Glutamatergic neuron (in vitro differentiated cells): ENCODE results near the gene CCHCR1. TPM values are rescaled to one million over a fixed set of nuclear protein-coding genes. Genes with fewer than 3 reads are reported as not detected.

Experiments used
- DNase-seq: peaks from one replicate; pipeline ENCODE4 v3.0.0; 2022
- H3K27ac Mint-ChIP-seq: one replicate; pipeline ENCODE4 v1.8.0; 2020; ENCODE audit warnings: mild to moderate bottlenecking, mixed read lengths, inconsistent platforms; ENCODE audit not compliant: unreplicated experiment
- H3K27me3 Mint-ChIP-seq: one replicate; pipeline ENCODE4 v1.8.0; 2020; ENCODE audit warnings: mild to moderate bottlenecking, moderate library complexity, mixed read lengths, inconsistent platforms; ENCODE audit not compliant: unreplicated experiment
- H3K36me3 Mint-ChIP-seq: one replicate; pipeline ENCODE4 v1.8.0; 2020; ENCODE audit warnings: mild to moderate bottlenecking, mixed read lengths, inconsistent platforms; ENCODE audit not compliant: unreplicated experiment
- H3K4me1 Mint-ChIP-seq: one replicate; pipeline ENCODE4 v1.8.0; 2020; ENCODE audit warnings: mild to moderate bottlenecking, low read depth, mixed read lengths, inconsistent platforms; ENCODE audit not compliant: unreplicated experiment
- H3K4me3 Mint-ChIP-seq: one replicate; pipeline ENCODE4 v1.8.0; 2020; ENCODE audit warnings: mild to moderate bottlenecking, mixed read lengths, inconsistent platforms; ENCODE audit not compliant: unreplicated experiment
- H3K9me3 Mint-ChIP-seq: one replicate; pipeline ENCODE4 v1.8.0; 2020; ENCODE audit warnings: mild to moderate bottlenecking, moderate library complexity, mixed read lengths, inconsistent platforms; ENCODE audit not compliant: unreplicated experiment
- total RNA-seq: library from RNA; stranded (reverse); fragmentation: NEBNext Ultra II Directional; extraction: Animal tissue kit (Norgen Biotek cat#: 25700); gene quantifications from one replicate; pipeline ENCODE4 v1.2.1, GENCODE V29; 2021; ENCODE audit not compliant: unreplicated experiment
- TF ChIP-seq, protein P1 (sequence below): fragments of 200-600 bp; sonication (generic); IDR thresholded peaks from one replicate; pipeline ENCODE4 v1.5.0; 2021; ENCODE audit not compliant: partially characterized antibody, unreplicated experiment

CCHCR1 gene
- total RNA-seq, 1 donor from 2014 or later, result 28.7 TPM

DNA sequence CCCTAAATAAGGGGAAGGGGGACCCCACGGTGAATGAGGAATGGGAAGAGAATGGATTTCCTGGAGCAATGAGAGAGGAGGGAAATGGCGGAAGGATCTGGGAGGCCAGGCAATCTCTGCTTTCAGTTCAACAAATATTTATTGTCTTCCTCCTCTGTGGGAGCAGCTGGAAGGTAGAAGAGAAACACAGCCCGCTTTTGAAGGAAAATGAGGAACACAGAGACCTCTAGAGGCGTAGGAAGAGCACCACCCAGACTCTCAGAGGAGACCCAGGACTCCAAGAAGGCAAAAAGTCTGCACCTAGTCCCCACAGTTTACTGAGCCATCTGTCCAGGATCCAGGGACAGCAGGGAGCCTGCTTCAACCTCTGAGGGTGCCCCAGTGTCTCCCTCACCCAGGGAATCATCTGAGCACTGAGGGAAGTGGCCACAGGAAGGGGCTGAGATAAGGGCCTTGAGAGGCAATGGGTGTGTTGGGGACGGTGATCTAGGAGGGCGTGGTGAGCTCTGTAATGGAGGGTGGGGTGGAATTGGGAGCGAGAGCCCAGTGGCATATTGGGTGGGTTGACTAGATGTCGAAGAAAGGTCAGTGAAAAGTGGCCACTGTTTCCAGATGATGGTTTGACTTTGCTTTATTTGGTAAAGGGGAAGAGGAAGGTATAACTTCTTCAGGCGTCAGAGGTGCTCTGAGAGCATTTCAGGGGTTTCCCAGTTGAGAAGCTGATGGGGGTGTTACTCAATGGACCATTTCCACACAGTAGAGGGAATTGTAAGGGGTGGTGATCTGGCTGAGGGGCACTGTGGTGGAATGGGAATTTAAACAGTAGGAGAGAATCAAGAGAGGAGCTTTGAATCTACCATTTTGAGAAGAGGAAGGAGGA is 42.4 kb downstream of the CCHCR1 start:
- Mint-ChIP-seq H3K9me3 (peaks cover 2% of the 10 kb centered on the region), H3K4me3 (no peak overlapping the region)

DNA sequence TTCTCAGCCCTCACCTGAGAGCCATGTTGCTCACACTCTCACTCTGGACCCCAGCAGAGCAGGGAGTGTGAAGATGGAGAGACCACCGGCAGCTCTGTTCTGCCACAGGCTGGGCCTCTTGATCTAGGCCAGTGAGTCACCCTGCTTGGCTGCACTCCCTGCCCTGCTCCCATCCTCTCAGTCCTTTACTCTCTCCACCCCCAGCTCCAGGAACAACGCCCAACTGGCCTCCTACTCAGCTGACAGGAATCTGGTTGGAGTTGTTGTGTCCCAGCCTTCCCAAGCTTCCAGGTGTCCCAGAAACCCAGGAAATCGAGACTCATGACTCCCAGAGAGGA is 43.1 kb downstream of the CCHCR1 start, which contains the start of gene PSORS1C1:
Gene PSORS1C1, plus strand, starts transcription at position 260 of the 338 bp plus-strand sequence. CDS start 14,833 bp downstream, outside the sequence.
- Mint-ChIP-seq H3K27ac (no peak within 1 kb of the TSS), H3K4me1 (no peaks in the 10 kb centered on the region), H3K27me3 (peaks cover 6% of the 10 kb centered on the region), H3K36me3 (no peaks in the 10 kb centered on the region), H3K4me3 (no peak within 1 kb of the TSS), H3K9me3 (peaks cover 2% of the 10 kb centered on the region)
- TF ChIP-seq, protein P1, sequence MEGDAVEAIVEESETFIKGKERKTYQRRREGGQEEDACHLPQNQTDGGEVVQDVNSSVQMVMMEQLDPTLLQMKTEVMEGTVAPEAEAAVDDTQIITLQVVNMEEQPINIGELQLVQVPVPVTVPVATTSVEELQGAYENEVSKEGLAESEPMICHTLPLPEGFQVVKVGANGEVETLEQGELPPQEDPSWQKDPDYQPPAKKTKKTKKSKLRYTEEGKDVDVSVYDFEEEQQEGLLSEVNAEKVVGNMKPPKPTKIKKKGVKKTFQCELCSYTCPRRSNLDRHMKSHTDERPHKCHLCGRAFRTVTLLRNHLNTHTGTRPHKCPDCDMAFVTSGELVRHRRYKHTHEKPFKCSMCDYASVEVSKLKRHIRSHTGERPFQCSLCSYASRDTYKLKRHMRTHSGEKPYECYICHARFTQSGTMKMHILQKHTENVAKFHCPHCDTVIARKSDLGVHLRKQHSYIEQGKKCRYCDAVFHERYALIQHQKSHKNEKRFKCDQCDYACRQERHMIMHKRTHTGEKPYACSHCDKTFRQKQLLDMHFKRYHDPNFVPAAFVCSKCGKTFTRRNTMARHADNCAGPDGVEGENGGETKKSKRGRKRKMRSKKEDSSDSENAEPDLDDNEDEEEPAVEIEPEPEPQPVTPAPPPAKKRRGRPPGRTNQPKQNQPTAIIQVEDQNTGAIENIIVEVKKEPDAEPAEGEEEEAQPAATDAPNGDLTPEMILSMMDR, result no peak
- DNase-seq, result no peak

More for the DNA sequence above, 42.4 kb downstream of the CCHCR1 start:
- Mint-ChIP-seq H3K27me3 (peaks cover 6% of the 10 kb centered on the region), H3K36me3 (no peaks in the 10 kb centered on the region), H3K27ac (no peak overlapping the region), H3K4me1 (no peaks in the 10 kb centered on the region)
- DNase-seq, result no peak
- TF ChIP-seq, protein P1, result no peak

DNA sequence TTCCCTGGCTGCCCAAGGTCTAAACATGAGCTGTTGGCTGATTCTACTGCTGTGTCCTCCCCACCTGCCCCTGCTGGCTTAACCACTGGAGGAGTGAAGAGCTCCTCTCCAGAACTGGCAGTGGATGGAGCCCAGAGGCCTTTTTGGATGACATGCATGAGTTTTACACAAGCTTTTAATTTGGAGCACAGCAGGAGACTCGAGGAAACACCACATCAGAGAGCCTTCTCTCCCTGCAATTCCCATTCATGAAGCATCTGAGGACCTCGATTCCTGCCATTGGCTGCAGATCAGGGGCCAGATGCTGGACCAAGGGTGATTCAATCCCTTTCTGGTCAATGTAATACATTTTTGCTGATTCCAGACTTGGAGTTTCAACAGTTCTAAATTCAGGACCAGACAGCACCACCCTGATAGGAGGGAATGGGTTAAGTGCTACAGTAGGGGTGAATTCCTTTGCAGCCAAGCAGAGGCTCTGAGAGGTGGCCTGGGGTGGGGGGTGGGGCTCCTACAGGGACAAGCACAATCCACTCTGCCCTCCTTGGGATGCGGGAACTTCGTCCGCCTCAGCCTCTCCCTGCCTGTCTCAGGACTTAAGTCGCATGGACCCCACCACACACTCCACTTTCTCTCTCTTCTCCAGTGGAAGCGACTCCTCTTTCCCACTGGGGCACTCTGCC is 43.6 kb downstream of the CCHCR1 start:
- no peak for DNase-seq
- Mint-ChIP-seq H3K36me3 (no peaks in the 10 kb centered on the region), H3K27ac (no peak overlapping the region)

DNA sequence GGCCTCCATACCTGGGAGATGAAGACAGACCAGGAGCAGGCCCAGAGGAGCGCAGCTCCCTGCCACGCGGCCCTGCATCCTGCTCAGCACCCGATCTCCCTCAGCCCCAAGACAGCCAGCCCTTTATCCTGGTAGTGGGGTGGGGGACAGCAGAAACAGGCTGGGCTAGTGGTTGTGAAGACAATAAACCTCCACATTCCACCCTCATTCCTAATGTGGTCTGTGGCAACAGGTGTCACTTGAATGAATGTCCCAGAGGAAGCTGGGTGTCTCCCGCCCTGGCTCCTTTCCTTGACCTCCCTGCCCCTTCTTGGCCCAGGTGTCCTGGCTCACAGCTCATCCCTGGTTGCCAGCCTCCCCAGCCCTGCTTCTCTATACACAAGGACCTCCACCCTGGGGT is 45.1 kb downstream of the CCHCR1 start, which contains the start of gene C6orf15:
Gene C6orf15, minus strand, starts transcription at position 98 of the 400 bp plus-strand sequence. Its CDS starts 20 bp downstream, at position 78.
- Mint-ChIP-seq H3K4me1 (no peaks in the 10 kb centered on the region), H3K27ac (no peak within 1 kb of the TSS), H3K36me3 (no peaks in the 10 kb centered on the region), H3K9me3 (no peaks in the 10 kb centered on the region), H3K27me3 (peaks cover 7% of the 10 kb centered on the region), H3K4me3 (no peak within 1 kb of the TSS)
- TF ChIP-seq, protein P1, result no peak
- DNase-seq, result no peak

More for the DNA sequence above, 43.6 kb downstream of the CCHCR1 start:
- H3K4me1 Mint-ChIP-seq, result no peaks in the 10 kb centered on the region
- H3K27me3 Mint-ChIP-seq, result peaks cover 9% of the 10 kb centered on the region
- TF ChIP-seq, protein P1, result no peak
- peaks cover 2% of the 10 kb centered on the region for H3K9me3 Mint-ChIP-seq
- no peak overlapping the region for H3K4me3 Mint-ChIP-seq
